NOMO-1 treated with dmso at 0.1 percent for 144 hours (cell line): ENCODE measurements around the gene FAM107B.
"Not testable (repeated sequence)": the region's sequence is repeated elsewhere in the genome, so short reads cannot be mapped to it uniquely, and the experiment has no call there.

Experiments used
- DNase-seq: peaks from one replicate; lab custom pipeline; 2025; ENCODE audit not compliant: unreplicated experiment; lab: John Stamatoyannopoulos, UW

Gene FAM107B

DNA sequence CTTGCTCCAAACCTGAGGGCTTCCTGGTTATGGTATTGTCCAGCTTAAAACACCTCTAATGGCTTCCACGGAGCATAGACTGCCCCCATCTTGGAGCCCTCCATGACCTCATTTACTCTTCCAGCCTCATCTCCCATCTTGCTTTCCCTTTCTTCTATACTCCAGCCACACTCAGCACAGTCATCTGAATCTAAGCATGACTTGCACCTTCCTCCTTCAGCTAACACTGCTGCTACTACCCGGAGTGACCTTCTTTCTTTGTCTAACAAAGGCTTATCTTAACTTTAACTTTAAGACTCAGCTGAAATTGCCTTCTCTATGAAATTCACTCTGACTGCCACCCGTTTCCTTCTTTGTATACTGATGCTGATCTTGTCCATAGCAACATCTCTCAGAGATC is 135.1 kb downstream of the FAM107B start:
- DNase-seq: no peak

DNA sequence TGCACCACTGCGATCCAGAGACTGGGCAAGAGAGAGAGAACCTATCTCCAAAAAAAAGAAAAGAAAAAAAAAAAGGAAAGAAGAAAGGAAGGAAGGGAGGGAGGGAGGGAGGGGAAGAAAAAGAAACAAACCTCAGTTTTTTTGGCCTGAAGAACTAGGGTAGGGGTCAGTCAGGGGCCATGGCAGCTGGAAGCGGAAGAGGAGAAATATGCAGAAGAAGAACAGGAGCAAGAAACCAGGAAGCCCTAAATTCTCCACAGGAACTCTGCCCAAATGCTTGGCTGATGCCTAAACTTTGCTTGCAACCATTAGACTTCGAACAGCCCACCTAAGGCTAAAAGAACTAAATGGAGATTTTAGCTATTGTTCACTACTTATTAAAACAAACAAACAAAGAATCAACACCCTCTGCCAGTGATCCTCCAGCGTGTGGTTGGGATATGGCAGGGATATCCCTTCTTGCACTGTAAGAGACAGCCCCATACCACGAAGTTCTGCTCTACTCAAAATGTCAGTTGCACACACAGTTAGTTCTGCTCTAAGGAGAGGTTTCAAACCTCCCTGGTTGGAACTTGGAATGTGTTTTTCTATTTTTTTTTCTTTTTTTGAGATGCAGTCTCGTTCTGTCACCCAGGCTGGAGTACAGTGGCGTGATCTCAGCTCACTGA is 139.5 kb downstream of the FAM107B start:
- DNase-seq: no peak

DNA sequence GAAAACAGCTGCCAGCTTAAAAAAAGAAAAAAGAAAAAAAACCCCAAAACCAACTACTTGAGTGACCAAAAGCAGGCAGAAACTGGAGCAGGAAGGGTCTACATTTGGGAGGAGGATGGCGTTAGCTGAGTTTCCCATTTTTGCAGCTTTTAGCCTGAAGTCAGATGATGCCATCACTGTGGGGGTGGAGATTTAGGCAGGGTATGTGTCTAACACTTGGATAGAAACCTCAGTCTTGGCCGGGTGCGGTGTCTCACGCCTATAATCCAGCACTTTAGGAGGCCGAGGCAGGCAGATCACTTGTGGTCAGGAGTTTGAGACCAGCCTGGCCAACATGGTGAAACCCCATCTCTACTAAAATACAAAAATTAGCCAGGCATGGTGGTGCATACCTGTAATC is 140.1 kb downstream of the FAM107B start:
- DNase-seq: not testable (repeated sequence)

DNA sequence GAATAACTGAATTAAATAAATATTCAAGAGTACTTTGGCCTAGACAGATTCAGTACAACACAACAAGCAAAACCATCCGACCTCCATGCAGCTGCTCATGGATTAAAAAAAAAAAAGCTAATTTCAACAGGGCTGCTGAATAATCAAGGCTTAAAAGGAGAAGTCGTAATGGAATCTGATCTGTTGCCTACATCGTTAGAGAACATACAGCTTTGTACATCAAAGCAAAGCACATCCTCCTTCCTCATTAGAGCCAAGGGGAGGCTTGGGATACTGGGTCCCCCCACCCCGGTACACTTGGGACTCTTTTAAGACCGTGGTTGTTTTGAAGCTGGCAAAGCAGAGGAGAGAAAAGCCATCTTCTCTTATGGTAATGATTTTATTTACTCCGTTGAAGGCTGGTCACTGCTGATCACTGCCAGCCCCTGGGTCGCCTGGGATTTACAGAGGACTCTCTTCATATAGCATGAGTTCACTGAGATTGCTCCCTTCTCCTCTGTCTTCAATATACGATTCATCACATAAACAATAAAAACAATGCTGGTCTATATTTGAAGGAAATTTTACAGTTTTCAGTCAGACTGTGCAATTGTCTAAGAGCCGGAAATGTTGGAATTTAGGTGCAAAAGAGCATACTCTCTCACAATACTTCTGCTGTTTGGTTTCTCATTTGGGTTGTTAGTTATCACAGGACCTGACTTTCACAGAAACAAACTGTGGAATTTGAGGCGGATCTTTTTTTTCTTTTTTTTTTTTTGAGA is 148.8 kb downstream of the FAM107B start:
- peak; percentile 31 for DNase-seq

DNA sequence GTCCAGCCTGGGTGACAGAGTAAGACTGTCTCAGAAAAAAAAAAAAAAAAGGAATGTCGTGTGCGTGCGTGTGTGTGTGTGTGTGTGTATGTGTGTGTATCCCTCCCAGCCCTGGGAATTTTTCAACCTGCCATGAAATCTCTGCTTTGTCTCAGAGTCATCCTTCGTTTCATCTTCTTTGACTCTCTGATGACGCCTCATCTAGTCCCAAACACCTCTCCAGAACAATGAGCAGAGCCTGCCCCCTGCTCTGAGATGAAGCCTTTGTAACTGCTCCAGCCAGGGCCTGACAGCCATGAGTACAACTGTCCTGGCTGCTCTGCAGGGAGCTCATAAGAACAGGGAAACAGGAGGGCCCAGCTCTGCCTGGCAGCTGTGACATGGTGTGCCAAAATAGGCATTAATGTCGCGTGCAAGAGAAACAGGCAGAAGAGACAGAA is 149.5 kb downstream of the FAM107B start:
- no peak for DNase-seq

DNA sequence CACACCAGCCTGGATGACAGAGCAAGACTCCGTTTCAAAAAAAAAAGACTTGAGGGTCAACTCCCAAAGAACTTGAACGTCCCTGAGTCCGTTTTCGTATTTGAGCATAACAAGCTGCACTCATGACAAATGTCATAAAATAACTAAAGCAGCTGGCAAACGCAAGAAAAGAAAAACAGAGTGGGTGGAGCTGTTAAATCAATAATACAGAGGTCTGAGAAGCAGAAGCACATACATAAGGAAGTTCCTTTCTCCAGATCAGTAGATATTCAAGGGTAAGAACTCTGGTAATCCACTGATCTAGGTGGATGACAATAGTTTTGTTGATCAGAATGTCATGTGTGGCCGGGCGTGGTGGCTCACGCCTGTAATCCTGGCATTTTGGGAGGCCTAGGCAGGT is 150.1 kb downstream of the FAM107B start:
- no peak for DNase-seq

DNA sequence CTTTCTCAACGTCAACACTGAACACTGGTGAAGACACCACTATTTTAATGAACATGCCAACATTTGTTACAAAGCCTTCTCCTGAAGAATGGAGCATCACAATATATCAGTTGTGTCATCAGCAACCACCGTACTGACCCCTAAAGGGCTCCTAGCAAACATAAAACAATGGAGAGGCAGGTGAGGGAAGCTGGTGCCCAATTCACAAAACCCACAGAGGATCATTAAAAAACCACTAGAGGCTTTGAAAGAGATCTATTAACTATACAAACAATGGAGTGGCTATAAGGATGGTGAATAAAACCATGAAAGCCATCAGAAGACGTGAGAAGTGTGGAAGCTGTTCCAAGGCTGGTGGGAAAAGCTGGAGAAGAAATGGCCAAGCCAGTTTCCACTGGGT is 150.8 kb downstream of the FAM107B start:
- DNase-seq: no peak

DNA sequence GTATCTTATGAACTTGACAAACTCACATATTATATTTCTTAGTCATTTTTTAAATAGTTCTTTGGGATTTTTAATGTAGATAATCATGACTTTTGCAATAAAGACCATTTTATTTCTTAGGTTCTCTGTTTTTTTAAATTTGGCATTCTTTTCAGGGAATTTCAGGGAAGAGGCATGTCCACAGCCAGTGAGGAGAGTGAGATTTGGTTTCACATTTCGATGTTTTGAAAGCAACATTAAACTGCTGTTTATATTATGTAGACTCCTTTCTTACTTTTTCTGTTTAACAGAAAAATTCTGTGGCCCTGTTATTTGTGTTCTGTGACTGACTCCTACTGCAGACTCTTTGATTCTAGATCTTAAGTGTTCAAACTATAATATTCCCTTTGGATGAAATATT is 153.7 kb downstream of the FAM107B start:
- DNase-seq: no peak

DNA sequence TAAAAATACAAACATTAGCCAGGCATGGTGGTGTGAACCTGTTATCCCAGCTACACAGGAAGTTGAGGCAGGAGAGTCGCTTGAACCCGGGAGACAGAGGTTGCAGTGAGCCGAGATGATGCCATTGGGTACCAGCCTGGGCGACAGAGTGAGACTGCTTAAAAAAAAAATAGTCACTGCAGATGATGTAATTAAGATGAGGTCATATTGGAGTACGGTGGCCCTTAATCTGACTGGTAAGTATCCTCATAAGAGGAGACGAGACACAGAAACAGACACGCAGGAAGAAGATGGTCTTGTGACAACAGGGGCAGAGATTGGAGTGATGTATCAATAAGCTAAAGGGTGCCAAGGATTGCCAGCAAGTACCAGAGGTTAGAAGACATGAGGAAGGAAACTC is 156.0 kb downstream of the FAM107B start:
- no peak for DNase-seq

DNA sequence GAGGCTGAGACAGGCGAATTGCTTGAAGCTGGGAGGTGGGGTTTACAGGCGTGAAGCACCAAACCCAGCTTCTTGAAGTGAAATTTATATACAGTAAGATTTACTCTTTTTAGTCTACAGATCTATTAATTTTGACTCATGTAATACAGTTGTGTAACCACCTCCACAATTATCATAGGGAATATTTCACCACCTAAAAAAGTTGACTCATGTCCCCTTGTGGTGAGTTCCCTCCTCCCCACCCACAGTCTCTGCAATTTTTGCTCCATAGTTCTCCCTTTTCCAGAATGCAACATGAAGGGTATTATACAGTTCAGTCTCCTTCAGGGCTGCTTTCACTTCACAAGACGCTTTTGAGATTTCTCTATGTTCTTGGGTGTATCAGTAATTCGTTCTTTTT is 156.8 kb downstream of the FAM107B start:
- DNase-seq: peak; percentile 91

DNA sequence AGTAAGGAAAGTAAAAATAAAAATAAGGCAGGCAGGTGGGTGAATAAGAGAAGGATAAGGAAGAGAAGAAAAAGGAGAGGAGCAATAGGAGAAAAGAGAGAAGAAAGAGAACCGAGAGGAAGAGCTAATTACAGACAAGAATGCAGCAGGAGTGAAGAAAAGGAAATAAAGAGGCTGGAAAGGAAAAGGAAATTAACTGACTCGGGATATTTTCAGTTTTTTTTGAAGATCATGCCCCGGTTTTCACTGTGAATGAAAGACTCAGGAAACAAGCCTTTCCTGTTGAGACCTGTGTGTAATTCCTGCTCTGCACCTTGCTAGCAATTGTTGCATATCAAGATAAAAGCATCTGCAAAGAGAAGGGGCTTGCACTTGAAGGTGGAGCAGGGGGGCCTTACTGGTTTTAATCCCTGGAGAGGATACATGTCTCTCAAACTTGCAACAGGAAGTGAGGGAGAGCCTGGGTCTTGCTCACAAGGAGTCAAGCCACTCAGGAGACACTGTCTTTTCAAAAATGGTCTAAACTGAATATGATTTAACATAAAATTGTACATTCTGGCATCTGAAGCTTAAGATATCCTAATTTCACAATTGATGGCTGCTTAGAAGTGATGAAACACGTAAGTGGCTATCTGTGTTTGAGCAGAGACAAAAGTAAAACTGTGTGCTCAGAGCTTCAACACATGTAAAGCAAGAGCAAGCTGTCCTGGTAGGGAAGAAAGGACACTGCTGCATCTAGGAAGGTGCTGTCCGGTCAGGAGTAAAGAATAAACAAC is 157.6 kb downstream of the FAM107B start:
- DNase-seq: no peak

DNA sequence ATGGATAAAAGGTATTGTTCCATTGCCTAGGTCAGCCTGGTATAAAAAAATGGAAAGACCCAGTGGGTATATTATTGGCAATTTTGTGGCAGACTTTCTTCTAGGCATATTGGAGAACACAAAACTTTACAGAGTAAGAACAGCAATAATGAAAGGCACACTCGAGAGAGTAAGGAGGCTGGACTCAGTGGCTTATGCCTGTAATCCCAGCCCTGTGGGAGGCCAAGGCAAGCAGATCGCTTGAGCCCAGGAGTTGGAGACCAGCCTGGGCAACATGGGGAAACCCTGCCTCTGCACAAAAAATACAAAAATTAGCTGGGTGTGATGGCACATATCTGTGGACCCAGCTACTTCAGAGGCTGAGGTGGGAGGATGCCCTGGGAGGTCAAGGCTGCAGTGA is 158.2 kb downstream of the FAM107B start:
- DNase-seq: no peak

DNA sequence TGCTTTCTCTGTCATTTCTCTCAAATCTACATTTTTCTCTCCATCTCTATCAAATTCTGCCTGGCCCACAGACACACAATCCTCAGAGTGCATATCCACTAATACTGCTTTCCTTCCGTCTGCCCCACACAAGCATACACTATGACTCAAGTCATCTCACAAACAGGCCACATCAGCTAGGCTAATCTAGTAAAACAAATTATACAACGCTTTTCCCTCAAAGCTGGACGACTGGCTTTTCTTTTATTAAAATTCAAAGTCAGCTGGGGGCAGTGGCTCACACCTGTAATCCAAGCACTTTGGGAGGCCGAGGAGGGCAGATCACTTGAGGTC is 161.1 kb downstream of the FAM107B start:
- DNase-seq: no peak

DNA sequence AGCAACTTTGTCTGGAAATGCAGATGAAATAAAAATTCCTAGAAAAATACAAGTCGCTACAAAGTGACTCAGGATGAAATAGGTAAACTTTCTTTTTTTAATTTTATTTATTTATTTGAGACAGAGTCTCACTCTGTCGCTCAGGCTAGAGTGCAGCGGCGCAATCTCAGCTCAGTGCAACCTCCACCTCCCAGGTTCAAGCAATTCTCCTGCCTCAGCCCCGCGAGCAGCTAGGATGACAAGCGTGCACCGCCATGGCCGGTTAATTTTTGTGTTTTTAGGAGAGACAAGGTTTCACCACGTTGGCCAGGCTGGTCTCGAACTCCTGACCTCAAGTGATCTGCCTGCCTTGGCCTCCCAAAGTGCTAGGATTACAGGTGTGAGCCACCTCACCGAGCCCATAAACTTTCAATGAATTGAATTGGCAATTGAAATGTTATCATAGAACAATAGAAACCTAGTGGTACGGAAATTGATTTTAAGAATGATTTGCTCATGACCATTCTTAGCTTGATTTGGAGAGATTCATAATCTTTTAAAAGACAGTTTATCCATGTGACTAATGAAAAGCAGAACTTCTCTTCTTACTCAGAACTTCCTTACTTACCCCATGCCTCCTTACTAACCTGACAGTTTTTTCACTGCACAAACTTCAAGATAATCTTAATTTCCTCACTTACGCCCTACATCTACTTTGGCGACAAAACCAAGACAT is 161.7 kb downstream of the FAM107B start:
- DNase-seq: peak; percentile 57

DNA sequence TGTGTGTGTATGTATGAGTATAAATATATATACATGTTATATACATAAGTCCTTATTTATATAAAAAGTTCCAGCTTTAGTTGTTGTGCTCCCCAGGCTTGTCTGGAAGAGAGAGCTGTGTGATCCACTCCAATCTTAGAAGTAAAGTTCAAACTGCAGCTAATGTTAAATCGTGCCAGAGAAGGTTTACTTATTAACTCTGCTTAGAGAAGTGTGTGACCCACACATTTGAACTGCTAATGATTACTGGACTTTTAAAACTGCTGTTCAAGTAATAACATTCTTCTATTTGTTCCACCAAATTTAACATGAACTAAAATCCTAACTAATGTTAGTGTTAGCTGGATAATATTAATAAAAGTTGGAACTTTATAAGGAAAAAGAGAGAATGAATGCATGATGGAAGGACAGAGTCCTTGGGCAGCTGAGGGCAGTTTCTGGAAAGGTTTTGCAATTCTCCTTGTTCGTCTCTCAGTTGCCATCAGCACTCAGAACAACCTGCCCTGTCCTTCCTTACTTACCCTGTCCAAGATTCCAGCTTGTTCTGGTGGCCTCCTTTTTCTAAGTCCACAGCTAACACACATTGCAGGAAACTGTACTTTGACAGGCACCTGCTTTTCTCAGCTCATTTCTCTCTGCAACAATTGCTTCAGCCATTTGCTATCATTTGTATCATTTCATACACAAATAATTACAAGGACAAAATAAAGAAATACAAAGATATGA is 162.6 kb downstream of the FAM107B start:
- DNase-seq: no peak

DNA sequence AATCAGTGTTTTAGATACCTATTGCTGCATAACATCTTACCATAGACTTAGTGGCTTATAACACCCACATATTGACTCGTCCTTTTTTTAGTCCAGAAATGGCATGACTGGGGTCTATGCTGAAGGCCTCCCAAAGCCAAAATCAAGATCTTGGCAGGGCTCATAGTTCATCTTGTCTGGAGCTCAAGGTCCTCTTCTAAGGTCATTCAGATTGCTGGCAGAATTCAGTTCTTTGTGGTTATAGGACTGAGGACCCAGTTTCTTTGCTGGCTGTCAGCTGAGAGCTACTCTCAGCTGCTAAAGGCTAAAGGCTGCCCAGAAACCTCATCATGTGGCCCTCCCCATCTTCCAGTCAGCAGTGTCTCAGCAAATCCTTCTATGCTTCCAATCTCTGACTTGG is 165.5 kb downstream of the FAM107B start:
- DNase-seq: no peak

DNA sequence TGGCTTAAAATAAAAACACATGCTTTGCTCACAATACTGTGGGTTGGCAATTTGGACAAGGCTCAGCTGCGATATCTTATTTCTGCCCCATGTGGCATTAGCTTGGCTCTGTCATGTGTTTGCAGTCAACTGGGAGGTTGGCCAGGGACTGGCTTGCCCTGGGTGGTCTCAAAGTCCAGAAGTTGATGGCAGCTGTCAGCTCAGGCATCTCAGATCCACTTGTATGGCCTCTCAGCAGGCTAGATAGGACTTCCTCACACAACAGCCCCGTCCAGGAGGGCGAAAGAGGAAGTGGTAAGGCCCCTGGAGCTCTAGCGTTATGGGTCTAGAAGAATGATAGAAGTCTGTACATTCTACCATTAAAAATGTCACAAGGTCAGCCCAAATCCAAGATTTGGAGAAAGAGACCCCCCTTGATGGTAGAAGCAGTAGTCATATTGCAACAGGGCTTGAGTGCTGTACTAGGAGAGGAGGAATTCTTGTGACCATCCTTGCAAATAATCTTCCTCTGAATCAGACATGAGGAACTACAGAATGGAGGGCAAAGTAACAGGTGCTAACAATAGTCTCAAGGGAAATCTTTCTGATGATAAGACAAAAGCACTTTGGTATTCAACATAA is 166.2 kb downstream of the FAM107B start:
- peak; percentile 91 for DNase-seq

DNA sequence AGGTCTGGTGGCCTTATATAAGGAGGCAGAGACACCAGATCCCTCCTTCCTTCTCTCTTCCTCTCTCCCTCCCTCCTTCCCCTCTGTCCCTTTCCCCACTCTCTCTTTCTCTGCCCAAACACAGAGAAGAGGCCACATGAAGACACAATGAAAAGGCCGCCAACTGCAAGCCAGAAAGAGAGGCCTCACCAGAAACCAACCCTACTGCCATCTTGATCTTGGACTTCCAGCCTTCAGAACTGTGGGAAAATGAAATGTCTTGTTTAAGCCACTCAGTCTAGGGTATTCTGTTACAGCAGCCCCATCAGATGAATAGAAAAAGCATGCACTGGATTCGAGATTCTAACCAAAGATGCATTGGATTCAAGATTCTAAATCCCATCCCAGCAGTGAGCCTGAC is 168.1 kb downstream of the FAM107B start:
- DNase-seq: no peak

DNA sequence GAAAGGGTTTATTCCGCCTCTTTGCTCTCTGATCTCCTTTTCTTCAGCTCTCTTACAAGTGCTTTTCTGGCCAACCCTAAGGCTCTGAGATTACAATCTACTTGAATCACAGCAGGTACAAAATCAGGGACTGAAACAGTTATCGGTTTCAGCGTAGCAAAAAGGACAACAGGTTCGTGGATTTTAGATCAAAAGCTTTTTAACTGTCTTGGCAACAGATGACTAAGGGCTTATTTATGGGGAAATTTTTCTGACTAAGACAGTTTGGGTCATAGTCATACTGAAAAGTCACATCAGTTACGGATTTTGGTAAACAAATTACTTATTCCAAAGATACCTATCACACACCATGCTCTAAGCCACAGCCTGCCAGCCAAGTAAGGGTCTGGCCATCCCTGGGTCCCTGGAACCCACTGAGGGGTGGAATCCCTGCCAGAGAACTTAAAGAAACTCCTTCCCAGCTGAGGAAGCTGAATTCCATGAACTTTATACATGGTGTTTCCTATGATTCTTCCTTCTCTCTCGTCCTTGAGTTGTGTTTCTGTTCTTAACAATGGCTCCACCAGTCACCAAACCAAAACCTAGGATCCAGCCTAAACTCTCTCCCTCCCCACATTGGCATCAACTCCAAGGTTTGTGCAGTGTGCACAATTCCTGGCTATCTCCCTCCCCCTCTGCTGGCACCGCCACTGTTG is 169.3 kb downstream of the FAM107B start:
- no peak for DNase-seq
